Neutrophil (primary cell): Measurements from ENCODE around the gene MYBBP1A.
A peak's percentile ranks its signal among the peaks of the same experiment; 100 is the strongest.

ENCODE experiments used
- H3K27ac ChIP-seq: fragments of 200-600 bp; sonication (generic); 2 replicates; pipeline ENCODE4 v1.5.1; 2016; ENCODE audit warnings: mild to moderate bottlenecking, moderate library complexity
- H3K27me3 ChIP-seq: fragments of 200-600 bp; sonication (generic); 2 replicates; pipeline ENCODE4 v1.6.0; 2016; ENCODE audit warnings: mild to moderate bottlenecking
- H3K36me3 ChIP-seq: fragments of 200-600 bp; sonication (generic); 2 replicates; pipeline ENCODE4 v1.5.1; 2017
- H3K4me1 ChIP-seq, 2 experiments: fragments of 200-600 bp in 1 of 2; sonication (generic) in 1 of 2; 1 replicate in 1 of 2; 2 replicates in 1 of 2; pipeline versions ENCODE4 v1.5.1 to v1.6.1; 2013 to 2016; ENCODE audit warnings: low read depth in 1 of 2, low read length in 1 of 2, mild to moderate bottlenecking in 1 of 2, moderate library complexity in 1 of 2; ENCODE audit not compliant: control insufficient read depth in 1 of 2, insufficient read depth in 1 of 2
- H3K4me3 ChIP-seq, 2 experiments: fragments of 200-600 bp in 1 of 2; sonication (generic) in 1 of 2; 1 replicate in 1 of 2; 2 replicates in 1 of 2; pipeline ENCODE4 v1.5.1; 2013 to 2016; ENCODE audit warnings: low read depth in 1 of 2, low read length in 1 of 2, mild to moderate bottlenecking in 1 of 2, moderate library complexity in 1 of 2
- H3K9me3 ChIP-seq: fragments of 200-600 bp; sonication (generic); 2 replicates; pipeline ENCODE4 v1.5.1; 2016
- CTCF ChIP-seq: fragments of 200-600 bp; sonication (generic); IDR thresholded peaks from 2 replicates; pipeline ENCODE4 v1.5.1; 2016; ENCODE audit warnings: antibody characterized with exemption

MYBBP1A gene

GRCh38 chr17:4492721-4493561 lies 62.2 kb downstream of the MYBBP1A start:
- H3K4me1 ChIP-seq: peaks cover 25 to 36% of the 10 kb centered on the region in 2 experiments
- no peaks in the 10 kb centered on the region for H3K27me3 ChIP-seq
- peak overlapping the region; percentile 64 for H3K27ac ChIP-seq
- H3K36me3 ChIP-seq: no peaks in the 10 kb centered on the region
- H3K9me3 ChIP-seq: no peaks in the 10 kb centered on the region
- no peak for TF ChIP-seq CTCF
- H3K4me3 ChIP-seq: peak overlapping the region in 1 of 2 experiments; percentile 19

- Histone ChIP-seq H3K27me3 (no peaks in the 10 kb centered on the region), H3K4me3 (no peak overlapping the region), H3K27ac (no peak overlapping the region), H3K9me3 (no peaks in the 10 kb centered on the region), H3K36me3 (no peaks in the 10 kb centered on the region), H3K4me1 (peaks cover 37 to 51% of the 10 kb centered on the region in 2 experiments)
- no peak for TF ChIP-seq CTCF
These were observed 64.5 kb downstream of the MYBBP1A start for GRCh38 chr17:4490637-4491061.

GRCh38 chr17:4490109-4490591 lies 65.0 kb downstream of the MYBBP1A start:
- Histone ChIP-seq H3K27ac (no peak overlapping the region), H3K27me3 (no peaks in the 10 kb centered on the region), H3K4me1 (peaks cover 40 to 55% of the 10 kb centered on the region in 2 experiments), H3K36me3 (no peaks in the 10 kb centered on the region), H3K9me3 (no peaks in the 10 kb centered on the region), H3K4me3 (no peak overlapping the region)
- TF ChIP-seq CTCF: no peak

GRCh38 chr17:4488989-4489595 lies 66.1 kb downstream of the MYBBP1A start:
- no peaks in the 10 kb centered on the region for H3K36me3 ChIP-seq
- H3K9me3 ChIP-seq: no peaks in the 10 kb centered on the region
- H3K4me1 ChIP-seq: peaks cover 47 to 61% of the 10 kb centered on the region in 2 experiments
- H3K27ac ChIP-seq: no peak overlapping the region
- no peak for TF ChIP-seq CTCF
- no peaks in the 10 kb centered on the region for H3K27me3 ChIP-seq
- no peak overlapping the region for H3K4me3 ChIP-seq
